HG02981 (cell line): Measurements from ENCODE around the gene TBC1D5.

Experiments
- ATAC-seq: cut with Tn5 transposase; IDR thresholded peaks from one replicate; pipeline ENCODE4 v1.9.1; 2021; ENCODE audit warnings: mild to moderate bottlenecking, moderate library complexity; ENCODE audit not compliant: unreplicated experiment

Gene TBC1D5

GRCh38 chr3:17195192-17195611, 547.2 kb downstream of the TBC1D5 start:
- peak; percentile 93 for ATAC-seq

GRCh38 chr3:17194116-17194515, 548.3 kb downstream of the TBC1D5 start:
- no peak for ATAC-seq

- ATAC-seq = no peak
Observed at GRCh38 chr3:17192995-17193394, 549.4 kb downstream of the TBC1D5 start.

DNA sequence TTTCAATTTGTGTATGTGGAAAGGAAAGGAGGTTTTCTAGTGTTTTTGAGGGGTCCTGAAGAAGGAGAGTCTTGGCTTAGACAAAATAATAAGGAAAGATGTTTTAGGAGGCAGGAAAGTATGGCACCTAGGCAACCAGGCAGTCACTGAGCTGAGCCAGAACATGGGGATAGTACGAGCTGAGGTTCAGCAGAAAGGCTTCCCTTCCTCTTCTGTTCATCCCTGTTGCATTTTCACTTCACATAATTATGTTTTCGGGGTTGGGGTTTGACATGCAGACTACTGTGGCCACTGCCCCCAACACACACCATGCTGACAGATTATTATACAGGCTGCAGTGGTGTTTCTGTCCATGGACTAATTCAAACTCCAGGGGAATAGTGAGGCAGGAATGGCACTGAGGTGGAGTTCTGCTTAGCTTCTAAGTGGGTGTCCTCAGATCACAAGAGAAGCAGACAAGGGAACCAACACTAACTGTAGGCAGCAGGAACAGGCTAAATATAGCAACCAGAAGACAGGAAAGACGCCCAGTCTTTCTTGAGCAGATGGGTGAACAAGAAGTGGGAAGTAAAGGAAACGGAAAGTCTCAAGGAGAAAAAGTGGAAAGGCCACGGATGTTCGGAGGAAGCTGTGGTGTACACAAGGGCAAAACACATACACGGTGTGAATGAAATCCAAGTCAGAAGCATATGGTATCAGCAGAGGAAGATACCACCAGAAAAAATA, 551.9 kb downstream of the TBC1D5 start:
- no peak for ATAC-seq

DNA sequence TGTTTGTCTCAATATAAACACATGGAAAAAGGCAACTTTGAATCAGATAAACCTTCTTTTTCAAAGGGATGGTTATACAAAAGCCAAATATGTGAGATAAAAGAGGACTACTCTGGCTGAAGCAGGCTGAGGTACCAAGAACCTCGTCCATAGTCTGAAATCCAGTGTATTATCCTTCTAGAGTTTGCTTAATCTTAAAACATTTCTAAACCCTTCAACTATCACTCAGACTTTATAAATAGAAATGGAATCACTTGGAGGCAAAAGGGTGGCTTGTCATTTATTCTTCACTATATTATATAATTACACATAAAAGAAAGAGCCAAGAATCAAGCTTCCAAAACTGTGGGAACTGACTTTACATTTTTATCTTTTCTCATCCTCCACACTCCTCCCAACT, 554.1 kb downstream of the TBC1D5 start:
- no peak for ATAC-seq

DNA sequence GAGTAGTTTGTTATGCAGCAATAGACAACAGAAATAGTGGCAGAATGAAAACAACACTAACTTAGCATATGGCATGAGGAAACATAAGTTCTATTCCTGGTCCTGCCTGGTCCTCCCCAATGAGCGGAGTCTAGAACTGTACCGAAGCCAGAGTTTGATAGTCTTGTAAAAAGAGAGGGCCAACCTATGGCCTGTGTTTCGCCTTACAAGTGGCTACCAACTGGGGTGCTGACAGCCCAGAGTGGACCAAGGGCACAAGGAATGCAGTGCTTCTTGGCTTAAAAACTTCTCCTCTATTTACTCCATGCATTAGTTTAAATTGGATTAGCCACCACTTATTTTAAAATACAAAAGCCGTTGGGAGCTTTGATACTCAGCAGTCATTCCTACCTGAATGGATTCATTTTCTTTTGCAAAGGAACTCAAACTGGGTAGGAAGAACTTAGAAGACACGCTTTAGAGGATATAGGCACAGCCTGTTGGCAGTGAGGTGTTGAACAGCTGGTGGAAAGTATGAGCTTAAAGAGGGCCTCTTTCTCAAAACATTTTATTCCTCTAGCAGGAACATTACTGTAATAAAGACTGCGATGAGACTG, 554.7 kb downstream of the TBC1D5 start:
- no peak for ATAC-seq

GRCh38 chr3:17183951-17184550, 558.4 kb downstream of the TBC1D5 start:
- ATAC-seq = no peak

DNA sequence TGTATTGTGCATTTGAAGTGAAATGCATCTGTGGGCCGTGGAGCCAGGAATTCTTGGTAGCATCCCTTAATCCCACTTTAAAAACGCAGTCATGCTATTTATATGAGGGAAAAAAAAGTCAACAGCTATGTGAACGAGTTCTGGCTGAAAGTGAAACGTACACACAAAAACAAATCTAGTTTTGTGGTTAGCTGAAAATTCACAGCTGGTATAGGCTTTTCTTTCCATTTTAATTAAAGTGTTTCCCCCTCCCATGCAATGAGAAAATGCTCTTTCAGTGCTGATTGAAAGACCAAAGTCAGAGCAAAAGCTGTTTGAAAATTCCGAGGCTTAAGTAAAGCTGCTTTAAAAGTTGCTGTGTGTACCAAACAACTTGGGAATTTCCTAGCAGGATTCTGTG, 560.3 kb downstream of the TBC1D5 start:
- ATAC-seq = no peak

- ATAC-seq = no peak
Observed at GRCh38 chr3:17181413-17181907, 561.0 kb downstream of the TBC1D5 start.

- ATAC-seq = peak; percentile 83
Observed at GRCh38 chr3:17179381-17180205, 562.8 kb downstream of the TBC1D5 start.

DNA sequence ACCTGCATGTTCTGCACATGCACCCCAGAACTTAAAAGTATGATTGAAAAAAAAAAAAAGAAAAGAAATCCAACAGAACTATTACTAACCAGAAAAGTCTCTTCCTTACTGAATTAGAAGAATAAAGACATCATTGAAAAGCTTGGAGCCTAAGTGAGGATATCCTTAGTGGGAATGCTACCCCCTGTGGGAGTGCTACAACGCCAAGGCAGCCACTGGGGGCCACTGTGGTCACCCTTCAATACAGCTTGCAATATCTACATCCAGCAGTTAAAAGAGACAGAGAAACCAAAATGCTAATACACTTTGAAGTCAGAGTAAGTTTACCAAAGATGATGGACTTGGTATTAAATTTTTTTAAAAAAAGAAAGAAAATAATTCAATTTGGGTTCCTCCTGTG, 565.7 kb downstream of the TBC1D5 start:
- ATAC-seq = no peak

- ATAC-seq = no peak
Observed at GRCh38 chr3:17175187-17175807, 567.1 kb downstream of the TBC1D5 start.

- ATAC-seq = no peak
Observed at GRCh38 chr3:17166369-17166768, 576.1 kb downstream of the TBC1D5 start.

- no peak for ATAC-seq
Observed at GRCh38 chr3:17162116-17162515, 580.3 kb downstream of the TBC1D5 start.

GRCh38 chr3:17160597-17160996, 581.8 kb downstream of the TBC1D5 start:
- no peak for ATAC-seq

GRCh38 chr3:17158941-17159682, 583.3 kb downstream of the TBC1D5 start:
- no peak for ATAC-seq

DNA sequence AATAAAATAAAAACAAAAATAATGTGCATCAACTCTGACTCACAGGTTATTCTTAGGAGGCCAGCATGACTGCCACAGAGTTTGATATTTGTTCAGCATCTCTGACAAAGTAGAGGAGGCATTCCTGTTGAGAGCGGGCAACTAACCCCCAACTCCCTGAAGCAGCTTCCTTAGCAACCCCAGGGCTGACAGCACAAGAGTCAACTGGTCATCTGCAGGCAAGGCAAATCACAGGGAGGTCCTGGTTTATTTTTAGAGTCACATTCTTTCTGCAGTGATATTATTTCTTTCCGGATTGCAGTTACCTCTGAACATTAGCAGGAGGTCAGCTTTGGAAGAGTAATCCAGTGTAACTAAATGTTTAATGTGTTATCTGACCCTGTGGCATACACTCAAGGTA, 584.7 kb downstream of the TBC1D5 start:
- ATAC-seq = no peak

- ATAC-seq = no peak
Observed at GRCh38 chr3:17156864-17157263, 585.6 kb downstream of the TBC1D5 start.

- no peak for ATAC-seq
Observed at GRCh38 chr3:17155951-17156350, 586.5 kb downstream of the TBC1D5 start.

DNA sequence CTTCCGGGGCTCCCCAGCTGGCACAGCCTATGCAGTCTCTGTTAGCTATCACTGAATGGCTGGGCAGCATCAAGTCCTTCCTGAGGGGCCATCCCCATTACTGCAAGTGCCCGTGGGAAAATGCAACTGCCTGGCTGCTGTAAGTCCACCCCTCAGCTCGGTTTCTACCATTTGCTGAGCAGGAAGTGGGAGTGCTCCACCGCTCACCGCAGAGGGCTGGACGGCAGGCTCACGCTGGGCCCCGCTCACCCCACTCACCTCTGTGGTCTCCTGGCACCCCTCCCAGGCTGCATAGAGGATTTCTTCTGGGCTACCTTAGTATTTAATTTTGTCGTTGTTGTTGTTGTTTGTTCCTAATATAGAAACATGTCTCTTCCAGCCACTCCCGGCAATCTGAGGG, 587.5 kb downstream of the TBC1D5 start:
- no peak for ATAC-seq
